CD4-positive, alpha-beta T cell treated with Interleukin-10 for 1 hour (primary cell): Measurements from ENCODE around the gene TXNDC11.

Source experiments
- DNase-seq: peaks from one replicate; pipeline ENCODE4 v3.0.0-alpha.2; 2020

The TXNDC11 gene

GRCh38 chr16:11687601-11688519 is 54.8 kb downstream of the TXNDC11 start:
- no peak for DNase-seq

- DNase-seq, result no peak
Measured at GRCh38 chr16:11686713-11687380, 55.8 kb downstream of the TXNDC11 start.

- no peak for DNase-seq
Measured at GRCh38 chr16:11685844-11686618, 56.6 kb downstream of the TXNDC11 start.

GRCh38 chr16:11684231-11685025 is 58.2 kb downstream of the TXNDC11 start:
- no peak for DNase-seq

- no peak for DNase-seq
Measured at GRCh38 chr16:11683145-11683544, 59.5 kb downstream of the TXNDC11 start.

GRCh38 chr16:11682655-11683096 is 60.0 kb downstream of the TXNDC11 start:
- DNase-seq, result no peak

- DNase-seq, result no peak
Measured at GRCh38 chr16:11681976-11682654, 60.5 kb downstream of the TXNDC11 start.

- no peak for DNase-seq
Measured at GRCh38 chr16:11681556-11681955, 61.1 kb downstream of the TXNDC11 start.

GRCh38 chr16:11679941-11680911 is 62.4 kb downstream of the TXNDC11 start:
- no peak for DNase-seq

GRCh38 chr16:11679250-11679649 is 63.4 kb downstream of the TXNDC11 start:
- no peak for DNase-seq

- no peak for DNase-seq
Measured at GRCh38 chr16:11677959-11678881, 64.4 kb downstream of the TXNDC11 start.

- no peak for DNase-seq
Measured at GRCh38 chr16:11677451-11677951, 65.2 kb downstream of the TXNDC11 start.

GRCh38 chr16:11676799-11677198 is 65.9 kb downstream of the TXNDC11 start:
- no peak for DNase-seq

GRCh38 chr16:11675561-11676511 is 66.8 kb downstream of the TXNDC11 start:
- DNase-seq, result no peak

GRCh38 chr16:11674818-11675560 is 67.7 kb downstream of the TXNDC11 start:
- no peak for DNase-seq

GRCh38 chr16:11674001-11674817 is 68.4 kb downstream of the TXNDC11 start:
- no peak for DNase-seq
